Suprapubic skin (tissue), 4 donors: Measurements from ENCODE around the gene MMP28.

Experiments
- EP300 ChIP-seq: sonication (generic); formaldehyde crosslinking; IDR thresholded peaks from one replicate; pipeline ENCODE4 v1.6.1; 2017; ENCODE audit warnings: antibody characterized with exemption
- POLR2A ChIP-seq, 2 donors: fragments of 450-650 bp; IDR thresholded peaks; one replicate each; pipeline ENCODE4 v1.6.1; 2017; ENCODE audit warnings: antibody characterized with exemption in 2 of 2, mild to moderate bottlenecking in 2 of 2, moderate library complexity in 2 of 2
- POLR2AphosphoS5 ChIP-seq, 3 donors: sonication (generic); formaldehyde crosslinking; IDR thresholded peaks; one replicate each; pipeline ENCODE4 v1.6.1; 2017; ENCODE audit warnings: antibody characterized with exemption in 3 of 3
- TF ChIP-seq, protein P1 (sequence below), 2 donors: fragments of 200-600 bp in 1 of 2; fragments of 450-650 bp in 1 of 2; sonication (generic) in 1 of 2; IDR thresholded peaks; one replicate each; pipeline ENCODE4 v1.5.1; 2016 to 2019; ENCODE audit warnings: antibody characterized with exemption in 2 of 2, mild to moderate bottlenecking in 1 of 2, moderate library complexity in 1 of 2

- TF ChIP-seq, protein P1, sequence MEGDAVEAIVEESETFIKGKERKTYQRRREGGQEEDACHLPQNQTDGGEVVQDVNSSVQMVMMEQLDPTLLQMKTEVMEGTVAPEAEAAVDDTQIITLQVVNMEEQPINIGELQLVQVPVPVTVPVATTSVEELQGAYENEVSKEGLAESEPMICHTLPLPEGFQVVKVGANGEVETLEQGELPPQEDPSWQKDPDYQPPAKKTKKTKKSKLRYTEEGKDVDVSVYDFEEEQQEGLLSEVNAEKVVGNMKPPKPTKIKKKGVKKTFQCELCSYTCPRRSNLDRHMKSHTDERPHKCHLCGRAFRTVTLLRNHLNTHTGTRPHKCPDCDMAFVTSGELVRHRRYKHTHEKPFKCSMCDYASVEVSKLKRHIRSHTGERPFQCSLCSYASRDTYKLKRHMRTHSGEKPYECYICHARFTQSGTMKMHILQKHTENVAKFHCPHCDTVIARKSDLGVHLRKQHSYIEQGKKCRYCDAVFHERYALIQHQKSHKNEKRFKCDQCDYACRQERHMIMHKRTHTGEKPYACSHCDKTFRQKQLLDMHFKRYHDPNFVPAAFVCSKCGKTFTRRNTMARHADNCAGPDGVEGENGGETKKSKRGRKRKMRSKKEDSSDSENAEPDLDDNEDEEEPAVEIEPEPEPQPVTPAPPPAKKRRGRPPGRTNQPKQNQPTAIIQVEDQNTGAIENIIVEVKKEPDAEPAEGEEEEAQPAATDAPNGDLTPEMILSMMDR (IDR thresholded peaks at IDR 0.05), result no peak
- no peak for TF ChIP-seq POLR2A (IDR thresholded peaks at IDR 0.05)
- no peak for TF ChIP-seq POLR2AphosphoS5 (IDR thresholded peaks at IDR 0.05)
- TF ChIP-seq EP300, result no peak
These were observed 55.2 kb downstream of the MMP28 start for GRCh38 chr17:35740216-35740615.
